HepG2 (cell line): Measurements from ENCODE around the gene UNC5CL. TPM values are rescaled to one million over a fixed set of nuclear protein-coding genes. Genes with fewer than 3 reads are reported as not detected.

Experiments used
- CBX5 ChIP-seq: sonication (generic); formaldehyde crosslinking; IDR thresholded peaks from 2 replicates; pipeline ENCODE4 v1.4.0; 2020; ENCODE audit warnings: missing genetic modification reagents, borderline replicate concordance
- CEBPB ChIP-seq: IDR thresholded peaks from 2 replicates; pipeline ENCODE4 v1.6.1; 2011; ENCODE audit warnings: low read depth, low read length, improper control_type of control experiment, borderline replicate concordance
- ETV6 ChIP-seq: sonication (generic); formaldehyde crosslinking; conservative IDR thresholded peaks from 2 replicates; pipeline ENCODE4 v1.4.0; 2020; ENCODE audit warnings: missing genetic modification reagents
- FOXO1 ChIP-seq: sonication (generic); formaldehyde crosslinking; IDR thresholded peaks from 2 replicates; pipeline ENCODE4 v1.4.0; 2020; ENCODE audit warnings: missing genetic modification reagents
- FOXP1 ChIP-seq, 2 experiments: fragments of 450-650 bp in 1 of 2; IDR thresholded peaks; 2 replicates each; pipeline ENCODE4 v1.6.1; 2017 to 2018; ENCODE audit warnings: antibody characterized with exemption in 1 of 2
- PHB2 ChIP-seq: fragments of 450-650 bp; IDR thresholded peaks from 2 replicates; pipeline ENCODE4 v1.6.1; 2018; ENCODE audit not compliant: partially characterized antibody
- REL ChIP-seq: sonication (generic); formaldehyde crosslinking; conservative IDR thresholded peaks from 2 replicates; pipeline ENCODE4 v1.8.0; 2022; ENCODE audit warnings: mild to moderate bottlenecking, missing genetic modification reagents, moderate library complexity
- TCF7L2 ChIP-seq: IDR thresholded peaks from 2 replicates; pipeline ENCODE4 v1.6.1; 2011; ENCODE audit warnings: mild to moderate bottlenecking, low read depth, low read length, moderate library complexity
- U2AF1 ChIP-seq: fragments of 200-400 bp; formaldehyde crosslinking; optimal IDR thresholded peaks from 2 replicates; pipeline ENCODE3; 2017; ENCODE audit warnings: mild to moderate bottlenecking, low read depth, low read length
- U2AF2 ChIP-seq: fragments of 200-400 bp; formaldehyde crosslinking; IDR thresholded peaks from 2 replicates; pipeline ENCODE4 v1.6.1; 2017; ENCODE audit warnings: low read depth, mild to moderate bottlenecking, low read length
- XRCC5 ChIP-seq: fragments of 200-400 bp; formaldehyde crosslinking; optimal IDR thresholded peaks from 2 replicates; pipeline ENCODE3; 2017; ENCODE audit warnings: mild to moderate bottlenecking, low read length
- YEATS4 ChIP-seq: sonication (generic); formaldehyde crosslinking; IDR thresholded peaks from 2 replicates; pipeline ENCODE4 v1.4.0; 2020; ENCODE audit warnings: missing genetic modification reagents, borderline replicate concordance
- ZFP62 ChIP-seq: sonication (generic); formaldehyde crosslinking; IDR thresholded peaks from 2 replicates; pipeline ENCODE4 v1.4.0; 2020; ENCODE audit warnings: missing genetic modification reagents
- ZNF234 ChIP-seq: sonication (generic); formaldehyde crosslinking; conservative IDR thresholded peaks from 2 replicates; pipeline ENCODE4 v1.5.1; 2020; ENCODE audit warnings: mild to moderate bottlenecking, missing genetic modification reagents
- ZNF441 ChIP-seq: sonication (generic); formaldehyde crosslinking; IDR thresholded peaks from 2 replicates; pipeline ENCODE4 v1.7.0; 2021; ENCODE audit warnings: missing genetic modification reagents, borderline replicate concordance
- ZNF549 ChIP-seq: sonication (generic); formaldehyde crosslinking; IDR thresholded peaks from 2 replicates; pipeline ENCODE4 v1.5.0; 2020; ENCODE audit warnings: missing genetic modification reagents
- ZNF557 ChIP-seq: sonication (generic); formaldehyde crosslinking; IDR thresholded peaks from 2 replicates; pipeline ENCODE4 v1.4.0; 2020; ENCODE audit warnings: missing genetic modification reagents
- ZNF562 ChIP-seq: sonication (generic); formaldehyde crosslinking; IDR thresholded peaks from 2 replicates; pipeline ENCODE4 v1.8.0; 2022; ENCODE audit warnings: missing genetic modification reagents, borderline replicate concordance
- ZNF782 ChIP-seq: sonication (generic); formaldehyde crosslinking; IDR thresholded peaks from 2 replicates; pipeline ENCODE4 v1.4.0; 2020; ENCODE audit warnings: missing genetic modification reagents, mild to moderate bottlenecking, borderline replicate concordance
- ZNF850 ChIP-seq: sonication (generic); formaldehyde crosslinking; conservative IDR thresholded peaks from 2 replicates; pipeline ENCODE4 v1.9.0; 2021; ENCODE audit warnings: mild to moderate bottlenecking, missing genetic modification reagents
- ZSCAN29 ChIP-seq: sonication (generic); formaldehyde crosslinking; conservative IDR thresholded peaks from 2 replicates; pipeline ENCODE4 v1.4.0; 2020; ENCODE audit warnings: mild to moderate bottlenecking, missing genetic modification reagents
- polyA plus RNA-seq, 8 experiments: library from polyadenylated mRNA; depleted of rRNA in 3 of 8; stranded (reverse) in 7 of 8; unstranded in 1 of 8; fragments of >200 nt; fragmentation: Illumina TruSeq in 4 of 8; extraction: Trizol in 4 of 8; gene quantifications; 2 replicates each; pipeline versions ENCODE4 v1.2.1 to v1.2.3, GENCODE V29; 2011 to 2016; ENCODE audit warnings: low read depth in 4 of 8, missing spikeins in 1 of 8, mixed read lengths in 1 of 8; ENCODE audit not compliant: insufficient read depth in 1 of 8
- total RNA-seq, 5 experiments: library from RNA; depleted of rRNA; stranded (reverse); fragments of >200 nt; fragmentation: Illumina TruSeq; extraction: Trizol; gene quantifications; 2 replicates each; pipeline ENCODE4 v1.2.3, GENCODE V29; 2016; ENCODE audit warnings: low read depth in 1 of 5
- TF ChIP-seq, protein P1 (sequence below): sonication (generic); formaldehyde crosslinking; IDR thresholded peaks from 2 replicates; pipeline ENCODE4 v1.5.0; 2020; ENCODE audit warnings: missing genetic modification reagents
- TF ChIP-seq, protein P2 (sequence below): sonication (generic); formaldehyde crosslinking; IDR thresholded peaks from 2 replicates; pipeline ENCODE4 v1.4.0; 2020; ENCODE audit warnings: missing genetic modification reagents, borderline replicate concordance
- TF ChIP-seq, protein P3 (sequence below): sonication (generic); formaldehyde crosslinking; IDR thresholded peaks from 2 replicates; pipeline ENCODE4 v1.8.1; 2023; ENCODE audit warnings: missing genetic modification reagents, inconsistent platforms, borderline replicate concordance

Gene UNC5CL
- total and polyA plus RNA-seq, 2 of the 13 experiments (the other 11 are each of a cell fraction or from before 2014, with no cell fraction given) = 2.4 to 2.5 TPM

DNA sequence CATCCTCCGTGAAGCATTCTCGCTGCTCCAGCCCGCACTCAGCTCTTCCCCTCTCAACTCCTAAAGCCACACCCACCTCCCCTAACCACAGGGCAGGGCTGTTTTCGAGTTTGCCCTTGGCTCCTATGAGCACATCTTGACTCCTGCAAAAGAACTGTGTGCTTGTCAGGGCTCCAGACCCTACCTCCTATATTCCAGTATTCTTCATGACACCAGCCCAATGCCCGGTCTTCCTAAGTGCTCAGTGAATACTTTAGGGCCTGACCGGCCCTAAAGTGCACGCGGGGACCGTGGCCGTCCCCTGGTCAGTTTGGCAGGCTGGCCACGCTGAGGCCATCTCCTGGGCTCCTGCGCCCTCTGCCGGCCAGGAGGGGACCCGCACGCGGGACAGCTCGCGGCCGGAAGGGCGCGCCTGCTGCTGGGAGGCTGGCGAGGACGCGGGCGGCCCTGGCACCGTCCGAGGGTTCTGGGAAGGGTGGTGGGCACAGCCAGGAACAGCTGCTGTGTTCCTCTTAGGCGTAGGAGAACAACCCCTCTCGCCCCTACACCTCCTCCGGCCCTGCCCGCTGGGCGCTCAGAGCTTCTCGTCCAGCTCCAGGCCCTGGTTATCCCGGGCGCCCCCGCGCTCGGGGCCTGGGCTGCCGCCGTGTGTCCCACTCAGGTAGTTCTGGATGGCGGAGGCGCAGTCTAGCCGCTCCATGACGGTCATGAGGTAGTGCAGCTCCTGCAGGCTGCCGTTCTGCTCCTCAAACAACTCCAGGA, 11.0 kb downstream of the UNC5CL start (continued):
- TF ChIP-seq YEATS4 (CRISPR knock-in tag) = peak; percentile 47; the same call in 1 of the 2 replicates
- TF ChIP-seq ETV6 (CRISPR knock-in tag) = no peak
- no peak for TF ChIP-seq ZNF441
- TF ChIP-seq CEBPB = no peak
- TF ChIP-seq REL (CRISPR knock-in tag) = no peak
- TF ChIP-seq, protein P1, sequence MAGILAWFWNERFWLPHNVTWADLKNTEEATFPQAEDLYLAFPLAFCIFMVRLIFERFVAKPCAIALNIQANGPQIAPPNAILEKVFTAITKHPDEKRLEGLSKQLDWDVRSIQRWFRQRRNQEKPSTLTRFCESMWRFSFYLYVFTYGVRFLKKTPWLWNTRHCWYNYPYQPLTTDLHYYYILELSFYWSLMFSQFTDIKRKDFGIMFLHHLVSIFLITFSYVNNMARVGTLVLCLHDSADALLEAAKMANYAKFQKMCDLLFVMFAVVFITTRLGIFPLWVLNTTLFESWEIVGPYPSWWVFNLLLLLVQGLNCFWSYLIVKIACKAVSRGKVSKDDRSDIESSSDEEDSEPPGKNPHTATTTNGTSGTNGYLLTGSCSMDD (CRISPR knock-in tag) = peak; percentile 14; the same call in 1 of the 2 replicates
- peak; percentile 60; the same call in 1 of the 2 replicates for TF ChIP-seq ZNF234 (CRISPR knock-in tag)
- TF ChIP-seq ZNF782 = no peak
- TF ChIP-seq FOXP1 (IDR thresholded peaks at IDR 0.05) = no peak
- no peak for TF ChIP-seq FOXP1 (CRISPR knock-in tag; IDR thresholded peaks at IDR 0.05)
- TF ChIP-seq U2AF2 = no peak
- TF ChIP-seq TCF7L2 = no peak
- TF ChIP-seq ZNF549 = no peak
- no peak for TF ChIP-seq PHB2
- peak; percentile 65 for TF ChIP-seq FOXO1 (CRISPR knock-in tag)
- TF ChIP-seq ZNF850 (CRISPR knock-in tag) = no peak
- TF ChIP-seq, protein P2, sequence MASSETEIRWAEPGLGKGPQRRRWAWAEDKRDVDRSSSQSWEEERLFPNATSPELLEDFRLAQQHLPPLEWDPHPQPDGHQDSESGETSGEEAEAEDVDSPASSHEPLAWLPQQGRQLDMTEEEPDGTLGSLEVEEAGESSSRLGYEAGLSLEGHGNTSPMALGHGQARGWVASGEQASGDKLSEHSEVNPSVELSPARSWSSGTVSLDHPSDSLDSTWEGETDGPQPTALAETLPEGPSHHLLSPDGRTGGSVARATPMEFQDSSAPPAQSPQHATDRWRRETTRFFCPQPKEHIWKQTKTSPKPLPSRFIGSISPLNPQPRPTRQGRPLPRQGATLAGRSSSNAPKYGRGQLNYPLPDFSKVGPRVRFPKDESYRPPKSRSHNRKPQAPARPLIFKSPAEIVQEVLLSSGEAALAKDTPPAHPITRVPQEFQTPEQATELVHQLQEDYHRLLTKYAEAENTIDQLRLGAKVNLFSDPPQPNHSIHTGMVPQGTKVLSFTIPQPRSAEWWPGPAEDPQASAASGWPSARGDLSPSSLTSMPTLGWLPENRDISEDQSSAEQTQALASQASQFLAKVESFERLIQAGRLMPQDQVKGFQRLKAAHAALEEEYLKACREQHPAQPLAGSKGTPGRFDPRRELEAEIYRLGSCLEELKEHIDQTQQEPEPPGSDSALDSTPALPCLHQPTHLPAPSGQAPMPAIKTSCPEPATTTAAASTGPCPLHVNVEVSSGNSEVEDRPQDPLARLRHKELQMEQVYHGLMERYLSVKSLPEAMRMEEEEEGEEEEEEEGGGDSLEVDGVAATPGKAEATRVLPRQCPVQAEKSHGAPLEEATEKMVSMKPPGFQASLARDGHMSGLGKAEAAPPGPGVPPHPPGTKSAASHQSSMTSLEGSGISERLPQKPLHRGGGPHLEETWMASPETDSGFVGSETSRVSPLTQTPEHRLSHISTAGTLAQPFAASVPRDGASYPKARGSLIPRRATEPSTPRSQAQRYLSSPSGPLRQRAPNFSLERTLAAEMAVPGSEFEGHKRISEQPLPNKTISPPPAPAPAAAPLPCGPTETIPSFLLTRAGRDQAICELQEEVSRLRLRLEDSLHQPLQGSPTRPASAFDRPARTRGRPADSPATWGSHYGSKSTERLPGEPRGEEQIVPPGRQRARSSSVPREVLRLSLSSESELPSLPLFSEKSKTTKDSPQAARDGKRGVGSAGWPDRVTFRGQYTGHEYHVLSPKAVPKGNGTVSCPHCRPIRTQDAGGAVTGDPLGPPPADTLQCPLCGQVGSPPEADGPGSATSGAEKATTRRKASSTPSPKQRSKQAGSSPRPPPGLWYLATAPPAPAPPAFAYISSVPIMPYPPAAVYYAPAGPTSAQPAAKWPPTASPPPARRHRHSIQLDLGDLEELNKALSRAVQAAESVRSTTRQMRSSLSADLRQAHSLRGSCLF (CRISPR knock-in tag) = no peak
- peak; percentile 50; the same call in 1 of the 2 replicates for TF ChIP-seq CBX5 (CRISPR knock-in tag)
- no peak for TF ChIP-seq ZNF557
- TF ChIP-seq ZSCAN29 (CRISPR knock-in tag) = 0 out of 2 replicates have a peak, but pooled peaks have one; percentile 47
- TF ChIP-seq, protein P3, sequence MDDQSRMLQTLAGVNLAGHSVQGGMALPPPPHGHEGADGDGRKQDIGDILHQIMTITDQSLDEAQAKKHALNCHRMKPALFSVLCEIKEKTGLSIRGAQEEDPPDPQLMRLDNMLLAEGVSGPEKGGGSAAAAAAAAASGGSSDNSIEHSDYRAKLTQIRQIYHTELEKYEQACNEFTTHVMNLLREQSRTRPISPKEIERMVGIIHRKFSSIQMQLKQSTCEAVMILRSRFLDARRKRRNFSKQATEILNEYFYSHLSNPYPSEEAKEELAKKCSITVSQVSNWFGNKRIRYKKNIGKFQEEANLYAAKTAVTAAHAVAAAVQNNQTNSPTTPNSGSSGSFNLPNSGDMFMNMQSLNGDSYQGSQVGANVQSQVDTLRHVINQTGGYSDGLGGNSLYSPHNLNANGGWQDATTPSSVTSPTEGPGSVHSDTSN = peak; percentile 37; the same call in 1 of the 2 replicates
- peak; percentile 95 for TF ChIP-seq XRCC5
- no peak for TF ChIP-seq ZFP62 (CRISPR knock-in tag)
- TF ChIP-seq ZNF562 (CRISPR knock-in tag) = no peak
- TF ChIP-seq U2AF1 = no peak
